Kidney tubule cell (primary cell): ENCODE data around the gene SLC9A9.

Experiments used
- DNase-seq: peaks from one replicate; pipeline ENCODE4 v3.0.0-alpha.2; 2018; ENCODE audit warnings: low spot score

Gene SLC9A9

GRCh38 chr3:143321058-143321769 lies 527.1 kb downstream of the SLC9A9 start:
- no peak for DNase-seq

- DNase-seq, result no peak
These were observed 532.5 kb downstream of the SLC9A9 start for GRCh38 chr3:143315766-143316165.

GRCh38 chr3:143314251-143315093 lies 533.8 kb downstream of the SLC9A9 start:
- DNase-seq, result no peak

- DNase-seq, result no peak
These were observed 534.4 kb downstream of the SLC9A9 start for GRCh38 chr3:143313893-143314188.

GRCh38 chr3:143313025-143313892 lies 535.0 kb downstream of the SLC9A9 start:
- DNase-seq, result no peak

GRCh38 chr3:143311096-143311495 lies 537.2 kb downstream of the SLC9A9 start:
- DNase-seq, result no peak

GRCh38 chr3:143309705-143310104 lies 538.6 kb downstream of the SLC9A9 start:
- DNase-seq, result no peak

- peak; percentile 98 for DNase-seq
These were observed 540.6 kb downstream of the SLC9A9 start for GRCh38 chr3:143307613-143308183.

GRCh38 chr3:143306407-143306806 lies 541.9 kb downstream of the SLC9A9 start:
- peak; percentile 78 for DNase-seq

GRCh38 chr3:143302638-143303171 lies 545.6 kb downstream of the SLC9A9 start:
- DNase-seq, result peak; percentile 66

GRCh38 chr3:143301031-143301901 lies 547.0 kb downstream of the SLC9A9 start:
- no peak for DNase-seq

GRCh38 chr3:143298886-143299535 lies 549.3 kb downstream of the SLC9A9 start:
- DNase-seq, result no peak

- no peak for DNase-seq
These were observed 549.9 kb downstream of the SLC9A9 start for GRCh38 chr3:143298380-143298779.

- no peak for DNase-seq
These were observed 552.8 kb downstream of the SLC9A9 start for GRCh38 chr3:143295201-143296080.

GRCh38 chr3:143294188-143294587 lies 554.1 kb downstream of the SLC9A9 start:
- no peak for DNase-seq

- no peak for DNase-seq
These were observed 556.3 kb downstream of the SLC9A9 start for GRCh38 chr3:143291836-143292447.

GRCh38 chr3:143288944-143289343 lies 559.3 kb downstream of the SLC9A9 start:
- DNase-seq, result no peak

GRCh38 chr3:143287403-143287802 lies 560.9 kb downstream of the SLC9A9 start:
- peak; percentile 75 for DNase-seq
